HUES6 (cell line): ENCODE results near the gene ZNF652.
"Not testable (repeated sequence)": the region's sequence is repeated elsewhere in the genome, so short reads cannot be mapped to it uniquely, and the experiment has no call there.

Experiments used
- H3K27ac ChIP-seq: 2 replicates; pipeline ENCODE4 v1.7.0; 2013; ENCODE audit warnings: low read depth, mild to moderate bottlenecking, low read length, inconsistent platforms
- H3K27me3 ChIP-seq: 2 replicates; pipeline ENCODE4 v1.6.1; 2013; ENCODE audit warnings: low read length; ENCODE audit not compliant: control insufficient read depth, insufficient read depth
- H3K36me3 ChIP-seq: 2 replicates; pipeline ENCODE4 v1.6.1; 2013; ENCODE audit warnings: low read length; ENCODE audit not compliant: control insufficient read depth, insufficient read depth
- H3K4me1 ChIP-seq: 2 replicates; pipeline ENCODE4 v1.6.1; 2013; ENCODE audit warnings: low read length; ENCODE audit not compliant: control insufficient read depth, insufficient read depth
- H3K4me3 ChIP-seq: 2 replicates; pipeline ENCODE4 v1.5.1; 2013; ENCODE audit warnings: low read depth, low read length
- H3K9ac ChIP-seq: one replicate; pipeline ENCODE4 v1.6.1; 2013; ENCODE audit warnings: mild to moderate bottlenecking, low read length
- H3K9me3 ChIP-seq: 2 replicates; pipeline ENCODE4 v1.6.1; 2013; ENCODE audit warnings: low read depth, low read length; ENCODE audit not compliant: control insufficient read depth, insufficient read depth

The ZNF652 gene

DNA sequence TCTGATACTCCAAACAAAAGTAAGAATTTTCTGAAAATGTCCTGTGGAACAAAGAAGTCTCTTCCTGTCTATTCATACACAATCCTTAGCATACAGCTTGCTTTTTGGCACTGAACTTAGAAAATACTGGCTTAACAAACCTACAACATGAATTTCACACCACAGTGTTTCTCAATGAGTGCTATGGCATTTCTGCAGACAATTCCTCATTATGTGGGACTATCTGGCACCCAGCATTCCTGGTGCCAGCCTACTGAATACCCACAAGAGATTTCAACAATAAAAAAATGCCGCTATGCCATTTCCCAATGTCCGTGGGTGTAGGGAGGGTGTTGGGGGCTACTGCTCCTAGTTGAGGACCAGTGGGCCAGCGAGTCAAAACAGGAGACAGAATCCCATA lies 62.1 kb downstream of the ZNF652 start:
- Histone ChIP-seq H3K27me3 (no peaks in the 10 kb centered on the region), H3K9ac (no peak overlapping the region), H3K4me1 (no peaks in the 10 kb centered on the region), H3K4me3 (no peak overlapping the region), H3K9me3 (no peaks in the 10 kb centered on the region), H3K27ac (no peak overlapping the region), H3K36me3 (peaks cover 20% of the 10 kb centered on the region)

DNA sequence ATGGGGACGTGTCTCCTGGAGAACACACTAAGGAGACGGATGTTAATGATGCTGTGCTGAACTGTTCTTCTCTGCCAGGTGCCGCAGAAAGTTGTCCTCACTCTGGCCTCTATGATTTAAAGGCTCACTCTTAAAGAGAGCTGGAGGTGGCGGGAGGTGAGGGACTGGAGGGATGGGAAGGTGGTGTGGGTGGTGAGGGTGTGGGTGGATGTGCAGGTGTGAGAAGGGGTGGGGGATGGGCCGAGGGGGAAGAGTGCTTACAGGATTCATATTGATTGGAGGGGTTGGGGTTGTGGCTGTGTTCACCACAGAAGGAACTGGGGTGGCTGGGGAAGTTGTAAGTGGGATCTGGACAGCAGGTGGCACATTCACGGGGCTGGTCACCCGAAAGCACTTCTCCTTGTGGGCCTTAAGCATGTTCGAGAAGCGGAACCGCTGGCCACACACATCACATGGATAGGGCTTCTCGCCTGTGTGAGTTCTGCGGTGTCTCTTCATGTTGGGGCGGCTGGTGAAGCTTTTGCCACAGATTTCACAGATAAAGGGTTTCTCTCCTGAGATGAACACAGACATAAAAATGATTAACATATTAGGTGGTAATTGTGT lies 63.6 kb downstream of the ZNF652 start:
- H3K9ac ChIP-seq = no peak overlapping the region
- no peaks in the 10 kb centered on the region for H3K9me3 ChIP-seq
- peaks cover 17% of the 10 kb centered on the region for H3K36me3 ChIP-seq
- no peak overlapping the region for H3K4me3 ChIP-seq
- no peak overlapping the region for H3K27ac ChIP-seq
- no peaks in the 10 kb centered on the region for H3K4me1 ChIP-seq
- no peaks in the 10 kb centered on the region for H3K27me3 ChIP-seq

DNA sequence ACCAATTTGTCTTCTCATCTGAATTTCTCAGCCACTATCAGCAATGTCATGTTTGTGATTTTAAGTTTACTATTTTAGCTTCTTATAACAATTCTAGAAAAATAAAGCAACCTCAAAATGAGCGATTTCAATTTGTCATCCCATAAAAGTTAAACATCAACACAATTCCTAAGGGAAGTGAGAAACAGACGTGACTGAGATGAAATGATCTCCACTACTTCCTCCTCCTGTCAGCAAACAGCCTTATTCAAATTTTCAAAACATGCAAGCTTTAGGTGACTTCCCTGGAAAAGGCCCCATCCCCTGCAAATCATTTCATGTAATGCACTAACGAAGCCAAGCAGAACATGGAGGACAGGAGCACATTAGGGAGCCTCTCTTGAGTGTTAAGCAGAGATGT lies 64.9 kb downstream of the ZNF652 start:
- Histone ChIP-seq H3K27ac (no peak overlapping the region), H3K36me3 (peaks cover 17% of the 10 kb centered on the region)

DNA sequence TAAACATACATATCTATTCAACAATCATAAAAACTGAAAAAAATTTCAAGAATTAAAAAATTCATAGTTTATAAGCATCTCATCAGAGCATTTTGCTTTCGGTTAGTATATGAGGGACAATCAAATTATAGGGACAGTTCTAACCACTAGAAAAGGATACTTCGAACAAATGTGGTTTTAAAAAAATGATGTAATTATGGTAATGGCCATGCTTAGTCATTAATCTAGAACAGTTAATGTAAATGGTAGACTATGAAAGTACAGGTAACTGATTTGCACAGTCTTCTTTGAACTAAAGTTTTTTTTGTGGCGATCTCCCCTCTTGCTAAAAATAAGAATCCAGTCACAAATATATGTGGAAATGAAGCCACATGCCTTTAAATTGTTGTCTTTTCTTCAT lies 67.9 kb downstream of the ZNF652 start:
- Histone ChIP-seq H3K9ac (no peak overlapping the region), H3K36me3 (peaks cover 24% of the 10 kb centered on the region), H3K27ac (no peak overlapping the region), H3K9me3 (no peaks in the 10 kb centered on the region), H3K4me3 (no peak overlapping the region), H3K4me1 (no peaks in the 10 kb centered on the region), H3K27me3 (no peaks in the 10 kb centered on the region)

More for the DNA sequence above, 64.9 kb downstream of the ZNF652 start:
- Histone ChIP-seq H3K4me1 (no peaks in the 10 kb centered on the region), H3K4me3 (no peak overlapping the region), H3K9me3 (no peaks in the 10 kb centered on the region), H3K27me3 (no peaks in the 10 kb centered on the region), H3K9ac (no peak overlapping the region)

DNA sequence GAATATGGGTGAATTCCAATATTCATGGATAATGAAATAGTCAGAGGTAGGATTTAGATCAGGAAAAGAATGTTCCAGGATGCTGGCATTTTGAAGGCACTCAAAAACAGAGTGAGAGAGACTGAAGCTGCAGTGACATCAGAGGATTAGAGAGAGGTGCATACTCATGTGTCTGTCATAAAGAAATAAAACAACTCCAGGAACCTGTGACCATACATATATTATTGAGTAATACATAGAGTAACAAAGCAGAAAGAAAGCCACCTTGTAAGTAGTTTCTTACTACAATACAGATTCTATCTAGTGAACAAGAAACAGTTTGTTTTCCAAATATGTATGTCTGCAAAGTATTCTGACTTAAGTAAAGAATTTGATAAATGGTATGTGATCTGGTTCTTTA lies 69.1 kb downstream of the ZNF652 start:
- Histone ChIP-seq H3K27me3 (no peaks in the 10 kb centered on the region), H3K4me3 (no peak overlapping the region), H3K9ac (no peak overlapping the region), H3K27ac (no peak overlapping the region), H3K36me3 (peaks cover 13% of the 10 kb centered on the region), H3K4me1 (no peaks in the 10 kb centered on the region), H3K9me3 (no peaks in the 10 kb centered on the region)

DNA sequence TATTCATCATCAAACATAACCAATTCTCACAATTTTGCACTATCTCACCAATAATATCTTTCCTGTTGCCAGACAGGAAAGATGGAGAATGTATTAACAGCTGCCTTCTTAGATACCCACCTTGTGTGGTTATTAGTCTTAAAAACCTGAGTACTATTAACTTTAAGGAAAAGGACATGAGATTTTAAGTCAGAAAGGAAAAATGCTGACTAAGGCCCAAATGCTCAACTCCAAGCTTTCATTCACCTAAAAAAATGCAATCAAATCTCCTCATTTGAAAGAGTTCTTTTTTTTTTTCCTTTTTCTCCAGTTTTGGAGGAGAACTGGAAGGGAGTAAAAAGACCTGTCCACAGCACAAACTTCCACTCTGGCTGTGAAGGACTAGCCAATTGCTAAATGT lies 70.1 kb downstream of the ZNF652 start:
- no peak overlapping the region for H3K4me3 ChIP-seq
- H3K36me3 ChIP-seq = peaks cover 11% of the 10 kb centered on the region; the same call in 1 of the 2 replicates
- no peaks in the 10 kb centered on the region for H3K27me3 ChIP-seq
- H3K27ac ChIP-seq = no peak overlapping the region
- no peaks in the 10 kb centered on the region for H3K9me3 ChIP-seq
- H3K4me1 ChIP-seq = no peaks in the 10 kb centered on the region
- H3K9ac ChIP-seq = no peak overlapping the region

DNA sequence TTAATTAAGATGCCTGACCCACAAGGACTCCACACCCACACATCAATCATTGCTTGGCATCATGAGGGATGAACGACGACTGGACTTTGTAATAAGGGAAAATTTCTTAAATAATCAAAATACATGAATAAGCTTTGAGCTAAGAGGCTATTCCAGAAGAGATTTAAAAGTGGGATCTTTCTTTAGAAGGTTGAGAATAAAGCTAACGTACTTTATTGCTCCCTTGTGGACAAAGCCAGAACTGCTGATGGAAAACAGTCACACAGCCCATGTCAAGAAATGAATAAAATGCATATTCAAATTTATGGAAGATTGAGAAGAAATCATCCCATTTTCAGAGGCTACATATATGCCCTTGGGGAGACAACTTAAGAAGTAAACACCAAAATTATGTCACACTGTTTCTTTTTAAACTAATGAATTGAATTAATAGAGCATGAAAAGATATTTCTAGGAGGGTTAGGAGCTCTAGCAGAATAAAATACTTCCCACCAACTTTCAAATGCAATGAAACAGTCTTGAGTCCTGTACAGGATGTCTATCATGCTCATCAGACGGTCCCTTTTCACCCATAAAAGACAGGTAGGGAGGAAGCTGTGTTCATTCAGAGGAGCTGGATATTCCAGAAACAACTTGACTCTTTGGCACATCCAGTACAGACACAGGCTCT lies 71.2 kb downstream of the ZNF652 start:
- peaks cover 2% of the 10 kb centered on the region; the same call in 1 of the 2 replicates for H3K4me1 ChIP-seq
- no peak overlapping the region for H3K9ac ChIP-seq
- H3K9me3 ChIP-seq = no peaks in the 10 kb centered on the region
- H3K36me3 ChIP-seq = peaks cover 11% of the 10 kb centered on the region; the same call in 1 of the 2 replicates
- no peak overlapping the region for H3K4me3 ChIP-seq
- H3K27ac ChIP-seq = no peak overlapping the region
- no peaks in the 10 kb centered on the region for H3K27me3 ChIP-seq

DNA sequence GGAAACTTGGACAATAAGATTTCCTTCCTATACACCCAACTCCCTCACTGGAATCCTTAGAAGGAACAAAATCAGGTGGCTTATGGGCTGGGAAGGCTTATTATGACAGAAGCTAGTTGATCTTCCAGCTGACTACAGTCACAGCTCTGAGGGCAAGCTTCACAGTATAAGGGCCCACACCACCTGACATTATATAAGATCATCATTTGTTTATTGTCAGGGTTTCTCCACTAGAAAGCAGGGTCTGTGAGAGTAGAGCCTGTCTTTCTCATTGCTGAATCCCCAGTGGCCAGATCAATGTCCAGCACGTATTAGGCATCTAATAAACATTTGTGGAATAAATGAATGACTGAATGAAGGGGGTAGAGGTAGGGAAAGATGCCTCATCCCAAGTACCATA lies 73.7 kb downstream of the ZNF652 start:
- Histone ChIP-seq H3K9ac (no peak overlapping the region), H3K27ac (no peak overlapping the region), H3K27me3 (no peaks in the 10 kb centered on the region), H3K4me1 (peaks cover 5% of the 10 kb centered on the region; the same call in 1 of the 2 replicates), H3K4me3 (no peak overlapping the region), H3K36me3 (peaks cover 11% of the 10 kb centered on the region; the same call in 1 of the 2 replicates), H3K9me3 (no peaks in the 10 kb centered on the region)

DNA sequence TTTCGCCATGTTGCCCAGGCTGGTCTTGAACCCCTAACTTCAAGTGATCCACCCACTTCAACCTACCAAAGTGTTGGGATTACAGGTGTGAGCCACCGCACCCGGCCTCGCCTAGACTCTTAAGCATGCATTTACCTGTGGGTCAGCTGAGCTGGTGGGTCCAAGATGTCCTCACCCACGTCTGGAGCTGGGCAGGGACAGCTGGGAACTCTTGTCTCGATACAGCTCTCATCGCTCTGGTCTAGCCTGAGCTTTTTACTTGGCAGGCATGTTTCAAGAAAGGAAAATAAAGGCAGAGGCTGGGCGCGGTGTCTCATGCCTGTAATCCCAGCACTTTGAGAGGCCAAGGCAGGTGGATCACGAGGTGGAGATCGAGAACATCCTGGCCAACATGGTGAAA lies 74.6 kb downstream of the ZNF652 start:
- Histone ChIP-seq H3K9me3 (no peaks in the 10 kb centered on the region), H3K4me3 (no peak overlapping the region), H3K36me3 (peaks cover 11% of the 10 kb centered on the region; the same call in 1 of the 2 replicates), H3K27me3 (no peaks in the 10 kb centered on the region), H3K27ac (no peak overlapping the region), H3K9ac (no peak overlapping the region), H3K4me1 (peaks cover 5% of the 10 kb centered on the region; the same call in 1 of the 2 replicates)

DNA sequence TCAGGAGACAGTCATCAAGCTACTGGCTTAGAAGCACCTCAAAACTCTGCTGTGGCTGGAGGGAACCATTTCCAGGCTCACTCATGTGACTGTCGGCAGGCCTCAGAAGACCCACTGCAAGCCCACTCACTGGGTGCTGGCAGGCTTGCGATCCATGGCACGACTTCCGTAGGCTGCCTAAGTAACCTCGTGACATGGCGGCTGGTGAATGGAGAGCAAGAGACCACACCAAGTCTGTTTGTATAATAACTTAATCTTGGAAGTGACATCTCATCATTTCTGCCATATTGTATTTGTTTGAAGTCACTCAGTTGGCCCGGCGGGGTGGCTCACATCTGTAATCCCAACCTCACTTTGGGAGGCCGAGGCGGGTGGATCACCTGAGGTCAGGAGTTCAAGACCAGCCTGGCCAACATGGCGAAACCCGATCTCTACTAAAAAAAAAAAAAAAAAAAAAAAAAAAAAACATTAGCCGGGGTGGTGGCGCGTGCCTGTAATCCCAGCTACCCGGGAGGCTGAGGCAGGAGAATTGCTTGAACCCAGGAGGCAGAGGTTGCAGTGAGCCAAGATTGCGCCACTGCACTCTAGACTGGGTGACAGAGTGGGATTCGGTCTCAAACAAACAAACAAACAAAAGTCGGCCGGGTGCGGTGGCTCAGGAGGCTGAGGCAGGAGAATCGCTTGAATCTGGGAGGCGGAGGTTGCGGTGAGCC lies 75.6 kb downstream of the ZNF652 start:
- H3K27ac ChIP-seq, H3K27me3 ChIP-seq, H3K36me3 ChIP-seq, H3K9ac ChIP-seq, H3K4me3 ChIP-seq, H3K4me1 ChIP-seq, H3K9me3 ChIP-seq: not testable (repeated sequence)

DNA sequence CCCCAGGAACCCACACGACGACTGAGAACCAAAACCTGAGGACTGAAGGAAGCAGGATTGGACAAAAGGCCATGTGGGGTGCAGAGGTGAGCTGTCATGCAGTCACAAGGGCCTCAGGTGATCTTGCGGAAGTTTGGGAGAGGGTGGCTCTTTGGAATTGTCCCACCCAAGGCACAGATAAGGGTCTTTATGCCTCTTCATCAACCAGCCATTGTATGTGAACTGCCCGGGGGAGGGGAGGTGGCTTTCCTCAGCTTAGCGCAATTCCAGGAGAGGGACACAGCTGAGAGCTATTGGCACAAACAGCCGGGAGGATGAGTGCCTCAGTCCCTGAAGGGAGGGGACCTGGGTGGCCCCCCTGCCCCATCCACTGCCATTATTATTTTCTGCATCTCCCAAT lies 76.3 kb downstream of the ZNF652 start:
- Histone ChIP-seq H3K27me3 (no peaks in the 10 kb centered on the region), H3K9me3 (no peaks in the 10 kb centered on the region), H3K9ac (no peak overlapping the region), H3K27ac (no peak overlapping the region), H3K4me3 (no peak overlapping the region), H3K4me1 (peaks cover 5% of the 10 kb centered on the region; the same call in 1 of the 2 replicates), H3K36me3 (0 out of 2 replicates have a peak, but pooled peaks cover 4% of the 10 kb centered on the region)
